GM18867 (cell line): ENCODE measurements around the gene FYCO1.
A peak's percentile ranks its signal among the peaks of the same experiment; 100 is the strongest.

Source experiments
- ATAC-seq: cut with Tn5 transposase; IDR thresholded peaks from one replicate; pipeline ENCODE4 v1.9.1; 2021; ENCODE audit warnings: mild to moderate bottlenecking, moderate library complexity; ENCODE audit not compliant: unreplicated experiment

FYCO1 gene

GRCh38 chr3:45890405-45890804, 105.2 kb downstream of the FYCO1 start:
- no peak for ATAC-seq

- no peak for ATAC-seq
Observed at GRCh38 chr3:45889337-45889736, 106.3 kb downstream of the FYCO1 start.

- ATAC-seq: no peak
Observed at GRCh38 chr3:45887759-45888511, 107.7 kb downstream of the FYCO1 start.

- no peak for ATAC-seq
Observed at GRCh38 chr3:45887285-45887684, 108.3 kb downstream of the FYCO1 start.

- no peak for ATAC-seq
Observed at GRCh38 chr3:45885979-45886705, 109.5 kb downstream of the FYCO1 start, which contains the start of gene CCR9. TSS of gene CCR9 (plus strand) at chr3:45886543. CDS start at chr3:45894934, 8,391 bp downstream.

- no peak for ATAC-seq
Observed at GRCh38 chr3:45884368-45885201, 111.0 kb downstream of the FYCO1 start.

GRCh38 chr3:45881078-45882022, 114.3 kb downstream of the FYCO1 start:
- peak; percentile 65 for ATAC-seq

- ATAC-seq: no peak
Observed at GRCh38 chr3:45880725-45881077, 114.9 kb downstream of the FYCO1 start.

- ATAC-seq: no peak
Observed at GRCh38 chr3:45878124-45878523, 117.5 kb downstream of the FYCO1 start.

- no peak for ATAC-seq
Observed at GRCh38 chr3:45874677-45875346, 120.8 kb downstream of the FYCO1 start.

- ATAC-seq: no peak
Observed at GRCh38 chr3:45873638-45874037, 122.0 kb downstream of the FYCO1 start.

GRCh38 chr3:45873036-45873435, 122.6 kb downstream of the FYCO1 start:
- no peak for ATAC-seq

GRCh38 chr3:45872569-45872968, 123.1 kb downstream of the FYCO1 start:
- no peak for ATAC-seq

- ATAC-seq: no peak
Observed at GRCh38 chr3:45871780-45872179, 123.8 kb downstream of the FYCO1 start.

GRCh38 chr3:45870099-45870498, 125.5 kb downstream of the FYCO1 start:
- ATAC-seq: no peak

- no peak for ATAC-seq
Observed at GRCh38 chr3:45869638-45870037, 126.0 kb downstream of the FYCO1 start.

- no peak for ATAC-seq
Observed at GRCh38 chr3:45868650-45869049, 127.0 kb downstream of the FYCO1 start.

GRCh38 chr3:45868213-45868612, 127.4 kb downstream of the FYCO1 start:
- ATAC-seq: no peak
